HL-60 (cell line): ENCODE results near the gene RRP15.

Experiments used
- CTCF ChIP-seq: IDR thresholded peaks from one replicate; pipeline ENCODE4 v1.5.1; 2011; ENCODE audit warnings: low read length, control low read depth, inconsistent platforms; ENCODE audit not compliant: insufficient read depth
- POLR2AphosphoS5 ChIP-seq: IDR thresholded peaks from 2 replicates; pipeline ENCODE4 v1.6.1; 2012; ENCODE audit warnings: low read depth
- REST ChIP-seq: IDR thresholded peaks from 2 replicates; pipeline ENCODE4 v1.6.1; 2012; ENCODE audit warnings: low read depth; ENCODE audit not compliant: insufficient replicate concordance

GRCh38 chr1:218383051-218383450 lies 98.0 kb downstream of the RRP15 start:
- TF ChIP-seq CTCF (no peak), POLR2AphosphoS5 (no peak), REST (no peak)
